GM23248 (cell line): ENCODE data around the gene FLRT1. TPM values are rescaled to one million over a fixed set of nuclear protein-coding genes. Genes with fewer than 3 reads are reported as not detected.
A peak's percentile ranks its signal among the peaks of the same experiment; 100 is the strongest.

Source experiments
- DNase-seq: peaks from one replicate; pipeline ENCODE4 v3.0.0-alpha.2; 2015
- H2AFZ ChIP-seq: fragments of 200-600 bp; sonication (generic); 2 replicates; pipeline ENCODE4 v1.6.1; 2016; ENCODE audit warnings: antibody characterized with exemption
- H3F3A ChIP-seq: fragments of 200-600 bp; sonication (generic); 2 replicates; pipeline ENCODE4 v1.6.1; 2016; ENCODE audit warnings: mild to moderate bottlenecking, antibody characterized with exemption, mixed run types; ENCODE audit not compliant: insufficient read depth
- H3K27ac ChIP-seq: fragments of 200-600 bp; sonication (generic); 2 replicates; pipeline ENCODE4 v1.5.1; 2016; ENCODE audit warnings: mild to moderate bottlenecking
- H3K27me3 ChIP-seq: fragments of 200-600 bp; sonication (generic); replicated peaks from 2 replicates; pipeline ENCODE4 v1.6.1; 2016; ENCODE audit warnings: mild to moderate bottlenecking; ENCODE audit not compliant: insufficient read depth
- H3K36me3 ChIP-seq: fragments of 200-600 bp; sonication (generic); 2 replicates; pipeline ENCODE4 v1.6.1; 2016; ENCODE audit warnings: low read depth, mild to moderate bottlenecking
- H3K4me1 ChIP-seq: fragments of 200-600 bp; sonication (generic); 2 replicates; pipeline ENCODE4 v1.6.1; 2016; ENCODE audit warnings: mild to moderate bottlenecking; ENCODE audit not compliant: insufficient read depth
- H3K4me2 ChIP-seq: fragments of 200-600 bp; sonication (generic); one replicate; pipeline ENCODE4 v1.6.1; 2016; ENCODE audit warnings: mild to moderate bottlenecking; ENCODE audit not compliant: unreplicated experiment
- H3K4me3 ChIP-seq: fragments of 200-600 bp; sonication (generic); 2 replicates; pipeline ENCODE4 v1.5.1; 2016; ENCODE audit warnings: mild to moderate bottlenecking
- H3K79me2 ChIP-seq: fragments of 200-600 bp; sonication (generic); 2 replicates; pipeline ENCODE4 v1.6.1; 2016; ENCODE audit warnings: mild to moderate bottlenecking; ENCODE audit not compliant: insufficient read depth
- H3K9ac ChIP-seq: fragments of 200-600 bp; sonication (generic); 2 replicates; pipeline ENCODE4 v1.6.1; 2016; ENCODE audit warnings: mild to moderate bottlenecking
- H3K9me2 ChIP-seq: fragments of 200-600 bp; sonication (generic); 2 replicates; pipeline ENCODE4 v1.6.1; 2016; ENCODE audit warnings: mixed run types, mild to moderate bottlenecking, moderate library complexity; ENCODE audit not compliant: insufficient read depth
- H3K9me3 ChIP-seq: fragments of 200-600 bp; sonication (generic); one replicate; pipeline ENCODE4 v1.6.1; 2017; ENCODE audit warnings: low read depth
- H4K20me1 ChIP-seq: fragments of 200-600 bp; sonication (generic); 2 replicates; pipeline ENCODE4 v1.6.0; 2016; ENCODE audit not compliant: insufficient read depth
- EZH2 ChIP-seq: fragments of 200-600 bp; sonication (generic); IDR thresholded peaks from 2 replicates; pipeline ENCODE4 v1.6.1; 2018; ENCODE audit warnings: antibody characterized with exemption, mild to moderate bottlenecking; ENCODE audit not compliant: insufficient read depth, poor library complexity, severe bottlenecking
- EZH2phosphoT487 ChIP-seq: fragments of 200-600 bp; sonication (generic); IDR thresholded peaks from 2 replicates; pipeline ENCODE4 v1.6.1; 2018; ENCODE audit warnings: antibody characterized with exemption, moderate library complexity, mild to moderate bottlenecking, low read depth; ENCODE audit not compliant: insufficient read depth
- WGBS, 2 experiments: methylation state at CpG; one replicate each; pipeline ENCODE4 v1.1.6; 2015 to 2017; ENCODE audit warnings: low lambda C conversion rate in 2 of 2, low coverage in 1 of 2; ENCODE audit errors: missing lambda C conversion rate in 2 of 2; 5-methylcytosine and 5-hydroxymethylcytosine counted together
- in situ Hi-C: fragments of 300-500 bp; cut with MboI; formaldehyde crosslinking; loops from 2 replicates; pipeline ENCODE4 v1.15.0; 2020
- polyA plus RNA-seq: library from polyadenylated mRNA; unstranded; fragments of >200 nt; fragmentation: Nextera tagmentation; extraction: Ambion mirVana; gene quantifications from 2 replicates; pipeline ENCODE4 v1.2.1, GENCODE V29; 2016
- total RNA-seq: library from RNA; depleted of rRNA; stranded (reverse); fragments of >200 nt; shearing (Covaris generic); gene quantifications from 2 replicates; pipeline ENCODE4 v1.2.3, GENCODE V29; 2014

Gene FLRT1
- total and polyA plus RNA-seq, 2 experiments from 2014 or later, result 0.09 to 0.22 TPM

GRCh38 chr11:64004590-64004984, 31.1 kb upstream of the FLRT1 start:
- no peaks in the 10 kb centered on the region for H3K9me3 ChIP-seq
- H2AFZ ChIP-seq, result no peak overlapping the region
- 0 out of 2 replicates have a peak, but pooled peaks cover 5% of the 10 kb centered on the region for H3F3A ChIP-seq
- no peaks in the 10 kb centered on the region for H3K27me3 ChIP-seq
- WGBS, 2 experiments, result 75 to 78% methylated on average over 4 of the region's 4 CpGs
- no peak overlapping the region for H3K27ac ChIP-seq
- in situ Hi-C loops, result loop anchor here (10.0 kb wide), 1 partner anchor 140 kb away; no protein-coding TSS in a partner anchor
- H3K4me2 ChIP-seq, result no peak overlapping the region
- peak; percentile 17 for DNase-seq
- peaks cover 8% of the 10 kb centered on the region for H3K4me1 ChIP-seq
- no peaks in the 10 kb centered on the region for H4K20me1 ChIP-seq
- H3K9ac ChIP-seq, result no peak overlapping the region
- no peak overlapping the region for H3K4me3 ChIP-seq
- TF ChIP-seq EZH2phosphoT487 (no peak), EZH2 (no peak)
- H3K79me2 ChIP-seq, result no peaks in the 10 kb centered on the region
- no peaks in the 10 kb centered on the region for H3K36me3 ChIP-seq
- no peaks in the 10 kb centered on the region for H3K9me2 ChIP-seq

GRCh38 chr11:64005691-64006090, 30.0 kb upstream of the FLRT1 start:
- H3K9ac ChIP-seq, result no peak overlapping the region
- H3K27ac ChIP-seq, result no peak overlapping the region
- H3K4me3 ChIP-seq, result no peak overlapping the region
- in situ Hi-C loops, result loop anchor here (10.0 kb wide), 1 partner anchor 139 kb away; no protein-coding TSS in a partner anchor
- no peak for TF ChIP-seq EZH2phosphoT487
- TF ChIP-seq EZH2, result no peak
- 0 out of 2 replicates have a peak, but pooled peaks cover 5% of the 10 kb centered on the region for H3F3A ChIP-seq
- DNase-seq, result no peak
- H3K9me3 ChIP-seq, result no peaks in the 10 kb centered on the region
- H3K4me2 ChIP-seq, result no peak overlapping the region
- no peaks in the 10 kb centered on the region for H3K36me3 ChIP-seq
- H2AFZ ChIP-seq, result no peak overlapping the region
- no peaks in the 10 kb centered on the region for H3K79me2 ChIP-seq
- H4K20me1 ChIP-seq, result no peaks in the 10 kb centered on the region
- WGBS, 2 experiments, result 39 to 74% methylated on average over 2 to 4 of the region's 4 CpGs
- H3K9me2 ChIP-seq, result no peaks in the 10 kb centered on the region
- H3K27me3 ChIP-seq, result no peaks in the 10 kb centered on the region
- peaks cover 4% of the 10 kb centered on the region; the same call in 1 of the 2 replicates for H3K4me1 ChIP-seq

DNA sequence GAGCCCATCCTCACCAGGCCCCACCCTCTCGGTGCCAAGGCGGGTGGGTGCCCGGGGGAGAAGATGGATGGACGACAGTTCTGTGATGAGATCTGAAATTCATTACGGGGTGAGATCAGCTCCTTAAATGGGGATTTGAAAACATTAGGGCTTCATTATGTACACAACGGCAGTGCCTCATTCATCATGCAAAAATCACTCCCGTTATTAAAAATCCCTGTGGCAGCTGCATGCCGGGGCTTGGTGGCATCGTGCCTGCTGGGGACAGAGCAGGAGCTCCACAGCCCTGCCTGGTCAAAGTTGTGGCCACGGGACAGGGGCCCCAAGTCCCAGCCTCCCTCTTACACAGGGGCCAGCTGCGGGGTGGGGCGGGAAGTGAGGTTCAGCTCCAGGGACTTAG, 29.3 kb upstream of the FLRT1 start:
- Histone ChIP-seq H4K20me1 (no peaks in the 10 kb centered on the region), H3K36me3 (no peaks in the 10 kb centered on the region), H3K27me3 (no peaks in the 10 kb centered on the region), H3K4me1 (peaks cover 4% of the 10 kb centered on the region; the same call in 1 of the 2 replicates), H3K4me3 (no peak overlapping the region), H3K9ac (no peak overlapping the region), H3K79me2 (no peaks in the 10 kb centered on the region), H3K27ac (no peak overlapping the region), H3K9me3 (no peaks in the 10 kb centered on the region), H3K9me2 (no peaks in the 10 kb centered on the region), H3F3A (0 out of 2 replicates have a peak, but pooled peaks cover 5% of the 10 kb centered on the region), H2AFZ (no peak overlapping the region), H3K4me2 (no peak overlapping the region)
- TF ChIP-seq EZH2 (no peak), EZH2phosphoT487 (no peak)
- in situ Hi-C loops, result loop anchor here (10.0 kb wide), 1 partner anchor 138 kb away; no protein-coding TSS in a partner anchor
- WGBS, 2 experiments, result 40 to 41% methylated on average over 11 to 12 of the region's 12 CpGs
- no peak for DNase-seq

DNA sequence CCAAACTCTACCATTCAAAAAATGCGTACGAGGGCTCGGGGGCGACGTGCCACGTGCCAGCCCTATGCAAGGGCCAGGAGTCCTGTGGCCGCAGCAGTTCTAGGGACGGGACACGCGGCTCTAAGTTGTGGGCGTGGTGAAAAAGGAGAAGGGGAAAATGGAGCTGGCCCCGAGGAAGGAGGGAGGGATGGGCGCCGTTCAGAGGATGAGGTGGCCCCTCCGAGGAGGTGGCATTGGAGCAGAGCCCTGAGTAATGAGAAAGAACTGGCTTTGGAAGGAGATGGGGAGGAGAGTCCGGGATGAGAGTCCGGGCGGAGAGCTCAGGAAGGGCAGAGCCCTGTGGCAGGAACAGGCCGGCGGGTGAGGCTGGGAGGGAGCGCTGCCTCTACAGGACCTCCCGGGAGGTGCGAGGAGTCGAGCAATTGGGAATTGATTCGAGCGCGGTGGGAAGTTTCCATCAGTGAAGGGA, 28.5 kb upstream of the FLRT1 start:
- Histone ChIP-seq H3K79me2 (no peaks in the 10 kb centered on the region), H3K27me3 (no peaks in the 10 kb centered on the region), H3K9me3 (no peaks in the 10 kb centered on the region), H3K9me2 (no peaks in the 10 kb centered on the region), H3K27ac (no peak overlapping the region), H3K36me3 (no peaks in the 10 kb centered on the region), H3K4me2 (peak overlapping the region; percentile 80), H4K20me1 (no peaks in the 10 kb centered on the region), H3F3A (0 out of 2 replicates have a peak, but pooled peaks cover 5% of the 10 kb centered on the region), H3K9ac (peak overlapping the region; percentile 35), H3K4me3 (peak overlapping the region; percentile 71), H3K4me1 (peaks cover 4% of the 10 kb centered on the region; the same call in 1 of the 2 replicates), H2AFZ (peak overlapping the region; percentile 74)
- in situ Hi-C loops, result loop anchor here (10.0 kb wide), 1 partner anchor 138 kb away; no protein-coding TSS in a partner anchor
- 1 to 2% methylated on average over 26 to 27 of the region's 27 CpGs for WGBS, 2 experiments
- TF ChIP-seq EZH2phosphoT487 (no peak), EZH2 (no peak)
- DNase-seq, result peak; percentile 82
